ENCODE data around the gene LILRA1. TPM values are rescaled to one million over a fixed set of nuclear protein-coding genes. Genes with fewer than 3 reads are reported as not detected.

LILRA1 gene
- total RNA-seq, 1 donor from 2014 or later: not detected

- no peak overlapping the region for H3K4me3 Mint-ChIP-seq (ENCODE audit: low read depth)
- no peak overlapping the region for H3K27ac Mint-ChIP-seq
- TF ChIP-seq CTCF (IDR thresholded peaks at IDR 0.05; ENCODE audit: unreplicated experiment): no peak
- no peak for DNase-seq (ENCODE audit: low spot score, unreplicated experiment)
- no peaks in the 10 kb centered on the region for H3K27me3 Mint-ChIP-seq
- H3K36me3 Mint-ChIP-seq (ENCODE audit: insufficient read depth): no peaks in the 10 kb centered on the region
- peaks cover 52% of the 10 kb centered on the region for H3K9me3 Mint-ChIP-seq (ENCODE audit: low read depth)
- H3K4me1 Mint-ChIP-seq (ENCODE audit: low read depth): no peaks in the 10 kb centered on the region
Measured at GRCh38 chr19:54644056-54644455, 50.6 kb downstream of the LILRA1 start.

GRCh38 chr19:54646331-54646841, 53.0 kb downstream of the LILRA1 start:
- Mint-ChIP-seq H3K36me3 (ENCODE audit: insufficient read depth) (peaks cover 2% of the 10 kb centered on the region), H3K27me3 (no peaks in the 10 kb centered on the region), H3K27ac (no peak overlapping the region), H3K4me1 (ENCODE audit: low read depth) (no peaks in the 10 kb centered on the region), H3K9me3 (ENCODE audit: low read depth) (peaks cover 47% of the 10 kb centered on the region), H3K4me3 (ENCODE audit: low read depth) (no peak overlapping the region)
- TF ChIP-seq CTCF (IDR thresholded peaks at IDR 0.05; ENCODE audit: unreplicated experiment): no peak
- no peak for DNase-seq (ENCODE audit: low spot score, unreplicated experiment)

- H3K4me1 Mint-ChIP-seq (ENCODE audit: low read depth): no peaks in the 10 kb centered on the region
- H3K4me3 Mint-ChIP-seq (ENCODE audit: low read depth): no peak overlapping the region
- peaks cover 5% of the 10 kb centered on the region for H3K36me3 Mint-ChIP-seq (ENCODE audit: insufficient read depth)
- no peak overlapping the region for H3K27ac Mint-ChIP-seq
- peaks cover 50% of the 10 kb centered on the region for H3K9me3 Mint-ChIP-seq (ENCODE audit: low read depth)
- TF ChIP-seq CTCF (IDR thresholded peaks at IDR 0.05; ENCODE audit: unreplicated experiment): no peak
- H3K27me3 Mint-ChIP-seq: no peaks in the 10 kb centered on the region
- no peak for DNase-seq (ENCODE audit: low spot score, unreplicated experiment)
Measured at GRCh38 chr19:54648129-54648528, 54.7 kb downstream of the LILRA1 start.

- no peak for TF ChIP-seq CTCF (IDR thresholded peaks at IDR 0.05; ENCODE audit: unreplicated experiment)
- Mint-ChIP-seq H3K36me3 (ENCODE audit: insufficient read depth) (peaks cover 5% of the 10 kb centered on the region), H3K27ac (no peak overlapping the region), H3K4me1 (ENCODE audit: low read depth) (no peaks in the 10 kb centered on the region), H3K9me3 (ENCODE audit: low read depth) (peaks cover 54% of the 10 kb centered on the region), H3K27me3 (no peaks in the 10 kb centered on the region), H3K4me3 (ENCODE audit: low read depth) (no peak overlapping the region)
- no peak for DNase-seq (ENCODE audit: low spot score, unreplicated experiment)
Measured at GRCh38 chr19:54650108-54650655, 56.8 kb downstream of the LILRA1 start.

Small RNAs within 50 kb of the gene (microRNA-seq; reads per million reads assigned to microRNA genes)
- not detected for gene MIR8061 (ENCODE audit: borderline number of aligned reads, unreplicated experiment)

Other genes with a start within 250 kb of the LILRA1 start
- not detected in 2 replicates for gene LAIR1, start 228.7 kb upstream of the LILRA1 start, total RNA-seq
- 133 and 144 TPM in 2 replicates for gene TTYH1, start 178.2 kb upstream of the LILRA1 start, total RNA-seq
- 188 and 210 TPM in 2 replicates for gene LENG8, start 144.4 kb upstream of the LILRA1 start, total RNA-seq
- 0.72 and 0.75 TPM in 2 replicates for gene LENG9, start 129.9 kb upstream of the LILRA1 start, total RNA-seq
- gene CDC42EP5, start 120.3 kb upstream of the LILRA1 start, total RNA-seq: 1.6 and 2.1 TPM in 2 replicates
- gene LAIR2, start 90.8 kb upstream of the LILRA1 start, total RNA-seq: not detected in 2 replicates
- gene LILRA2, start 19.8 kb upstream of the LILRA1 start, total RNA-seq: not detected in 2 replicates
- not detected in 2 replicates for gene LILRB1, start 36.9 kb downstream of the LILRA1 start, total RNA-seq
- gene LILRB4, start 69.4 kb downstream of the LILRA1 start, total RNA-seq: not detected in 2 replicates
- gene KIR3DL3, start 130.8 kb downstream of the LILRA1 start, total RNA-seq: not detected in 2 replicates
- not detected in 2 replicates for gene KIR2DL3, start 144.9 kb downstream of the LILRA1 start, total RNA-seq
- not detected in 2 replicates for gene KIR2DL1, start 176.2 kb downstream of the LILRA1 start, total RNA-seq
- gene KIR2DL4, start 210.0 kb downstream of the LILRA1 start, total RNA-seq: not detected in 2 replicates
- gene KIR3DL1, start 222.8 kb downstream of the LILRA1 start, total RNA-seq: not detected in 2 replicates
- not detected in 2 replicates for gene KIR2DS4, start 239.0 kb downstream of the LILRA1 start, total RNA-seq

All from progenitor cell of endocrine pancreas (in vitro differentiated cells).